ENCODE results near the gene LRRC42. TPM values are rescaled to one million over a fixed set of nuclear protein-coding genes. Genes with fewer than 3 reads are reported as not detected.

LRRC42 gene
- total and polyA plus RNA-seq, 9 of the 15 experiments (the other 6 are each of a cell fraction or from before 2014, with no cell fraction given), result 17.3 to 51.9 (median 35.5) TPM

DNA sequence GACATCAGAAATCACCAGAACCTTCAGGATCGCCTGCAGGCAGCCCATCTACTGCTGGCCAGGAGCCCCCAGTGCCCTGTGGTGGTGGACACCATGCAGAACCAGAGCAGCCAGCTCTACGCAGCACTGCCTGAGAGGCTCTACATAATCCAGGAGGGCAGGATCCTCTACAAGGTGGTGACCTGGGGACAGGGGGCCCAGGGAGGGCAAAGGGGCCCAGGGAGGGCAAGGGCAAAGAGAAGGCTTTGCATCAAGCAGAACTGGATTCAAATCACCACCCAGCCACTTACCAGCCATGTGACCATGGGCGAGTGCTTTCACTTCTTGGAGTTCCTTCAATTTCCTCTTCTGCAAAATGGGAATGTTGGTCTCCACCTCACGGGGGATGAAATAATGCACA lies 40.0 kb upstream of the LRRC42 start:
- Histone ChIP-seq H3K36me3 (ENCODE audit: control insufficient read depth, insufficient read depth, low read length) (no peaks in the 10 kb centered on the region), H3K4me1 (replicated peaks in 1 of 2; ENCODE audit: control insufficient read depth in 2 of 2, insufficient read depth in 2 of 2, low read length in 2 of 2) (no peaks in the 10 kb centered on the region), H3K9ac (ENCODE audit: insufficient read depth in 1 of 2, low read depth in 2 of 2, low read length in 2 of 2) (0 out of 4 replicates have a peak overlapping the region, but pooled peaks of 1 of the 2 experiments have one; percentile 16), H3K9me1 (ENCODE audit: control insufficient read depth, insufficient read depth, low read length) (no peaks in the 10 kb centered on the region), H3K27ac (ENCODE audit: extremely low read depth, low read depth, low read length) (no peak overlapping the region), H2AFZ (ENCODE audit: low read depth, low read length) (no peak overlapping the region), H3K27me3 (ENCODE audit: control insufficient read depth in 2 of 2, insufficient read depth in 2 of 2, low read length in 2 of 2) (no peaks in the 10 kb centered on the region), H3K4me3 (no peak overlapping the region), H3K9me3 (replicated peaks; ENCODE audit: control insufficient read depth, insufficient read depth, low read depth, low read length) (no peaks in the 10 kb centered on the region), H4K20me1 (replicated peaks; ENCODE audit: control insufficient read depth, insufficient read depth, low read length) (0 out of 2 replicates have a peak, but pooled peaks cover 4% of the 10 kb centered on the region), H3K79me2 (ENCODE audit: control insufficient read depth, insufficient read depth, low read length) (no peaks in the 10 kb centered on the region), H3K4me2 (ENCODE audit: insufficient read depth, low read length) (no peak overlapping the region)
- intact Hi-C loops (cut with micrococcal nuclease), result no loop called here
- BruUV-seq (replicated peaks), result no TSS peak
- DNase-seq (ENCODE audit: extremely low read depth in 1 of 4, low spot score in 3 of 4) (no peak), FAIRE-seq (no peak), ATAC-seq (no peak)
- ChIA-PET CTCF (ENCODE audit: low intra/inter-chr PET ratio) (no interaction called here), POLR2A (no interaction called here)
- WGBS (ENCODE audit: insufficient coverage, low coverage, missing lambda C conversion rate), result 54% methylated on average over 4 of the region's 4 CpGs
- in situ Hi-C loops (cut with MboI), result no loop called here
- TF ChIP-seq TBP (optimal IDR thresholded peaks at IDR 0.05; ENCODE audit: low read depth, low read length) (no peak), SNRNP70 (optimal IDR thresholded peaks at IDR 0.05; ENCODE audit: low read depth, low read length) (no peak), CHD4 (IDR thresholded peaks at IDR 0.05; ENCODE audit: insufficient read depth, insufficient replicate concordance, low read depth, low read length, poor library complexity, severe bottlenecking) (no peak), ZNF324 (CRISPR knock-in tag; IDR thresholded peaks at IDR 0.05) (no peak), SAFB2 (IDR thresholded peaks at IDR 0.05; ENCODE audit: borderline replicate concordance, low read depth, low read length, severe bottlenecking) (no peak), RFX5 (IDR thresholded peaks at IDR 0.05; ENCODE audit: low read depth, low read length) (no peak)
- TF ChIP-seq, protein P1, sequence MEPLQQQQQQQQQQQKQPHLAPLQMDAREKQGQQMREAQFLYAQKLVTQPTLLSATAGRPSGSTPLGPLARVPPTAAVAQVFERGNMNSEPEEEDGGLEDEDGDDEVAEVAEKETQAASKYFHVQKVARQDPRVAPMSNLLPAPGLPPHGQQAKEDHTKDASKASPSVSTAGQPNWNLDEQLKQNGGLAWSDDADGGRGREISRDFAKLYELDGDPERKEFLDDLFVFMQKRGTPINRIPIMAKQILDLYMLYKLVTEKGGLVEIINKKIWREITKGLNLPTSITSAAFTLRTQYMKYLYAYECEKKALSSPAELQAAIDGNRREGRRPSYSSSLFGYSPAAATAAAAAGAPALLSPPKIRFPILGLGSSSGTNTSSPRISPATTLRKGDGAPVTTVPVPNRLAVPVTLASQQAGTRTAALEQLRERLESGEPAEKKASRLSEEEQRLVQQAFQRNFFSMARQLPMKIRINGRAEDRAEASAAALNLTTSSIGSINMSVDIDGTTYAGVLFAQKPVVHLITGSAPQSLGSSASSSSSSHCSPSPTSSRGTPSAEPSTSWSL (CRISPR knock-in tag; IDR thresholded peaks at IDR 0.05; ENCODE audit: borderline replicate concordance), result no peak
- TF ChIP-seq, protein P2, sequence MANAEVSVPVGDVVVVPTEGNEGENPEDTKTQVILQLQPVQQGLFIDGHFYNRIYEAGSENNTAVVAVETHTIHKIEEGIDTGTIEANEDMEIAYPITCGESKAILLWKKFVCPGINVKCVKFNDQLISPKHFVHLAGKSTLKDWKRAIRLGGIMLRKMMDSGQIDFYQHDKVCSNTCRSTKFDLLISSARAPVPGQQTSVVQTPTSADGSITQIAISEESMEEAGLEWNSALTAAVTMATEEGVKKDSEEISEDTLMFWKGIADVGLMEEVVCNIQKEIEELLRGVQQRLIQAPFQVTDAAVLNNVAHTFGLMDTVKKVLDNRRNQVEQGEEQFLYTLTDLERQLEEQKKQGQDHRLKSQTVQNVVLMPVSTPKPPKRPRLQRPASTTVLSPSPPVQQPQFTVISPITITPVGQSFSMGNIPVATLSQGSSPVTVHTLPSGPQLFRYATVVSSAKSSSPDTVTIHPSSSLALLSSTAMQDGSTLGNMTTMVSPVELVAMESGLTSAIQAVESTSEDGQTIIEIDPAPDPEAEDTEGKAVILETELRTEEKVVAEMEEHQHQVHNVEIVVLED (CRISPR knock-in tag; IDR thresholded peaks at IDR 0.05), result no peak

Measured in K562 (cell line).